Measurements from ENCODE around the gene PRKAR2B.
"Not testable (repeated sequence)": the region's sequence is repeated elsewhere in the genome, so short reads cannot be mapped to it uniquely, and the experiment has no call there.

PRKAR2B gene

DNA sequence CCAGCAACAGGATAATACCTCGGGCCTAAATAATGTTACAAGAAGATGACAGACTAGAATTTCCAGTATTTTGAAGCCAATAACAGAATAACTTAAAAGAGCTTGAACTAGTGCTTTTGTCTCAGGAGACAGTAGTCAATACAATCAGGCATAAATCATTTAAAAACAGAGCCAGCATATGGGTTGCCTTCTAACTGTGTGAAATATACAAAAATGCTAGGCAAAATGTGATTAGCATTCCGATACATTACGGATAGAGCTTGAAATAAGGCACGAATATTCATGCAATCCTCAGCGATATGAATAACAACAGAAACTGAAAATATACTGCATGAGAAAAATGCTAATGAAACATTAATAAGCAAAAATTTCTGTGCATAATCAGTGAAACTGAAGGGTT is 18.3 kb upstream of the PRKAR2B start:
- DNase-seq (ENCODE audit: low spot score): no peak

DNA sequence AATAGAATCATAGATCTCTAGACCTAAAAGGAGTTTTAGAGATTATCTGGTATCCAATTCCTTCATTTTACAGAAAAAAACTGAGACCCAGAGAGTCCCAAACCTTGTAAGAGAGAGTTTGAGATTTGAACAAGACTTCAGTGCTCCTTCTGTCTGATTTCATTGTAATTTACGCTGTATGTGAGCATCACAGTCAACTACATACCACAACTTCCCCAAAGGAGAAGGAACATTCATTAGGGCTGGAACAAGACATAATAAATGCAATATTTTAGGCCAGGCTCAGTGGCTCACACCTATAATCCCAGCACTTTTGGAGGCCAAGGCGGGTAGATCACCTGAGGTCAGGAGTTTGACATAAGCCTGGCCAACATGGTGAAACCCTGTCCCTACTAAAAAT is 17.3 kb upstream of the PRKAR2B start:
- DNase-seq (ENCODE audit: low spot score): no peak
- FAIRE-seq: no peak

More for the DNA sequence above, 18.3 kb upstream of the PRKAR2B start:
- no peak for FAIRE-seq

DNA sequence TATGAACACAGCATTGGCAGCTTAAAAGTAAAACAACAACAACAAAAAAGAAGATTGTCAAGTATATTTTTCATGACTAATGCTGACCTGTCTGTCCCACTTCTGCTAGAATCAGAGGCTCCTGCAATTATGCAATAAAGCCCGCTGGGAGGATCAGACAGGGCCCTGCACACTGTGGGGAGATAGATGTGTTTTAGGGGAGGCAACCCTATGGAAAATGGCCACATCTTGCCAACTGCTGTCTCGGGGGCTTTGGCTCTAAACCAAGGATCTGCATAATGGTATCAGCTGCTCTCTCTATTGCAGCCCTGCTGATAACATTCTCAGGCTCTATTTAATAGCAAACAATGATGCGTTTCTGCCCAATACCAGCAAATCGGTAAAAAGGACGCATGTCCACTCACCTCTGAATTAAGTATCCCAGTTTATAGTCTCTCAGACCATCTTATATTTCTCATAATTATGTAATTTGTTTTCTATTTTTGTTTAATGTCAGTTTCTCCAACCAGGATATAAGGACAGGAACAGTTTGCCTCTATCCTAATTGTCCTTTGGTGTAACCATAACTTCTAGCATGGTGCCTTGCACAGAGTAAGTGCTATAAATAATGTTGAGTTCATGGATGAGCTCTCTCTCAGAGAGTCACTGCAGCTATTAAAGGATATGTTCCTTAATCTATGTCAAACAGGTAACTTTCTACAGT is 15.3 kb upstream of the PRKAR2B start:
- FAIRE-seq: peak; percentile 5
- DNase-seq (ENCODE audit: low spot score): no peak

DNA sequence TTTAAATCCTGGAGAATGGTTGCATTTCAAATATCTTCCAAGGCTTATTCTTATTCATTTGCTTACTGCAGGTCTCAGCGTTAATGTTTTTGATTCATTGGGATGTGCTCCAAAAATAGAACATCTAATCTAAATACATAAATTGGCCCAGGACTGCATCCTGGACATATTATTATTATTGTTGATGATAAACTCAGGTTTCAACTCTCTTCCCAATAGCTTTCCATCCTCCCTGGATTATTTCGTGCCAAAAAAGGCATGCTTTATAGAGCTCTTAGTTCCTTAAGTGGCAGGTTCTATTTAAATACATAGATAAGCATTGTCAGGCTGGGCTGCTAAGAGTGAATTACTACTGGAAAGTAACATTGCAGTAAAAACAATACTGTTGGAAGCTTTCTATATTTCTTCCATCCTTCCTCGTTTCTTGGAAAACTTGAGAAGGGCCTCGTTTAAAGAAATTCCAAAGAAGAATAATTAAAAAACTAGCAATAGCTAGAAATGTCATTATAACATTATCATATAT is 14.7 kb upstream of the PRKAR2B start:
- FAIRE-seq (no peak), DNase-seq (ENCODE audit: low spot score) (no peak)

DNA sequence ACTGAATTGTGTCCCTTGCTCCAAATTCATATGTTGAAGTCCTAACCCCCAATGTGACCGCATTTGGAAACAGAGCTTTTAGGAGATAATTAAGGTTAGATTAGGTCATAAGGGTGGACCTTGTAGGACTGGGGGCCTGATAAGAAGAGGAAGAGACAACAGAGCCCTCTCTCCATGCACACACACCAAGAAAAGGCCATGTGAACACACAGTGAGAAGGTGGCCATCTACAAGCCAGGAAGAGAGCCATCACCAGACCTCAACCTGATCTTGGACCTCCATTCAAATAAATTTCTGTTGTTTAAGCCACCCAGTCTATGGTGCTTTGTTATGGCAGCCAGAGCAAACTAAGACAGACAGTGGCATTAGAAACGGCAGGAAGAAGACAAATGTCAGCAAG is 12.5 kb upstream of the PRKAR2B start:
- DNase-seq (ENCODE audit: low spot score) (no peak), FAIRE-seq (no peak)

DNA sequence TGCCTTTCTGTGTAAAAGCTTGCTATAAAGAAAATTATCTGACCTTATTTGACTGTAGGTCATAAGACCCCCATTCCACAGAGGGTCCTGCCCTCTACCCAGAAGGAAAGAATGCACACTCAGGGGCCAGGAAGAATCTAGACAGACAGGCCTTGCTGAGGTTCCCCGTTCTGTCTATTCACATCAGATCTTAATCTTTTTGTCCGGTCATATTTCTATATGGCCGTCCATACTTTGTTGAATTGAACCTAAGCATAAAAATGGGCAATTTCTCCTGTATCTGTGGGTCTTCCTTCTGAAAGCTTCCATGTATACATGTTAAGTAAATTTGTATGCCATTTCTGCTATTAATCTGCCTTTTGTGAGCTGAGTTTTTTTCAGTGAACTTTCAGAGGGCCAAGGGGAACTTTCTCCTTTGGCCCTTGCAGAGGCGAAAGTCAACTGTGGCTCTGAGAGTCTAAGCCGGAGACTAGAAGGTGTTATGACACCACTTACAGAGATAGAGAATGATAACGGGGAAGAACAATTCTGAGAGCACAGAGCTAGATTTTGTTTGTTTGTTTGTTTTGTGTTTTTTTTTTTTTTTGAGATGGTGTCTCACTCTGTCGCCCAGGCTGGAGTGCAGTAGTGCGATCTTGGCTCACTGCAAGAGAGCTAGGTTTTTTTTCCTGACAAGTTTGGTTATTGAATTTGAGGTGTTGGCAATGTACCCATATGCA is 11.6 kb upstream of the PRKAR2B start:
- no peak for FAIRE-seq
- no peak for DNase-seq (ENCODE audit: low spot score)

DNA sequence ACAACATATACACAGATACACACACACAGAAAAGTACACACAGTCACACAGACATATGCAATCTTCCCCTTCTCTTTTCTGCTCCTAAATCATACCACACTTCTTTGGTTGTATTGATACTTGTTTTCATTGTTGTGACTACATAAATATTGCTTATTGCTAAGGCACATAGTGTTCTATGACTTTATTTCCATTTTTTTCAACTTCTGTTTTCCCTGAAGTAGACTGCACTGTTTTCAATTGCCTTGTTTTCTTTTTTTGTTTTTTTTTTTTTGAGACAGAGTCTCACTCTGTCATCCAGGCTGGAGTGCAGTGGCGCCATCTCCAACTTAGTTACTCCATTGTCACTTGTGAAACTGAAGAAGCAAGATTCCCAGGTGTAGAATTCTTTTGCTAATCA is 10.0 kb upstream of the PRKAR2B start:
- DNase-seq (ENCODE audit: low spot score) (no peak), FAIRE-seq (no peak)

DNA sequence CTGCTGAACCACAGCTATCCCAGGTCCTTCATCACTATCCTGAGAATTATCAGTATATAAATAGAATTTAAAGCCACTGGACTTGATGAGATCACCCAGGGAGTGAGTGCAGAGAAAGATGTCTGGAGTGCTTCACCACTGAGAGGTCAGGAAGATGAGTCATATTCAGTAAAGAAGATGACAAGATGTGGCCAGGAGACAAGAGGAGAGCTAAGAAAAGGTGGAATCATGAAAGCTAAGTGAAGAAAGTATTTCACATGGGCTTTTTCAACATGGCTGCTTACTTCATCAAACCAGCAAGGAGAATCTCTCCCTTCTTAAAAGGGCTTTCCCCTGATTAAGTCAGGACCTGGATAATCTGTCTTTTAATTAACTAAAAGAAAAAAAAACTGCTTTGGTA is 9.1 kb upstream of the PRKAR2B start:
- peak; percentile 90 for DNase-seq (ENCODE audit: low spot score)
- FAIRE-seq: no peak

DNA sequence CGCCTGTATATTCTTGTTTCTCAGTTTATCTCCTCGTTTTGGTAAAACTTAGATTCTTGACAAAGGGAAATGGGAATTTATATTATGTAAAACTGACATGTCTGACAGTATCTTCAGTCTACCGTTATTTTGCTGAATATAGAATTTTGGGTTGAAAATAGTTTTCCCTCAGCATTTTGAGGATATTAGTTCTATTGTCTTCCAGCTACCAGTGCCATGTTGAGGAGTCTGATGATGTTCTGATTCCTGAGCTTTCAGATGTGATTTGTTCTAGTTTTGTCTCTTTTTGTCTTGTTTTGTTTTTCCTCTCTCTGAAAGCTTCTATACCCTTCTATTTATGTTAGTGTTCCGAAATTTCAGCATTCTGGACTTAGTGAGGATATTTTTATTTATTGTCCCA is 8.0 kb upstream of the PRKAR2B start:
- FAIRE-seq: no peak
- DNase-seq (ENCODE audit: low spot score): no peak

DNA sequence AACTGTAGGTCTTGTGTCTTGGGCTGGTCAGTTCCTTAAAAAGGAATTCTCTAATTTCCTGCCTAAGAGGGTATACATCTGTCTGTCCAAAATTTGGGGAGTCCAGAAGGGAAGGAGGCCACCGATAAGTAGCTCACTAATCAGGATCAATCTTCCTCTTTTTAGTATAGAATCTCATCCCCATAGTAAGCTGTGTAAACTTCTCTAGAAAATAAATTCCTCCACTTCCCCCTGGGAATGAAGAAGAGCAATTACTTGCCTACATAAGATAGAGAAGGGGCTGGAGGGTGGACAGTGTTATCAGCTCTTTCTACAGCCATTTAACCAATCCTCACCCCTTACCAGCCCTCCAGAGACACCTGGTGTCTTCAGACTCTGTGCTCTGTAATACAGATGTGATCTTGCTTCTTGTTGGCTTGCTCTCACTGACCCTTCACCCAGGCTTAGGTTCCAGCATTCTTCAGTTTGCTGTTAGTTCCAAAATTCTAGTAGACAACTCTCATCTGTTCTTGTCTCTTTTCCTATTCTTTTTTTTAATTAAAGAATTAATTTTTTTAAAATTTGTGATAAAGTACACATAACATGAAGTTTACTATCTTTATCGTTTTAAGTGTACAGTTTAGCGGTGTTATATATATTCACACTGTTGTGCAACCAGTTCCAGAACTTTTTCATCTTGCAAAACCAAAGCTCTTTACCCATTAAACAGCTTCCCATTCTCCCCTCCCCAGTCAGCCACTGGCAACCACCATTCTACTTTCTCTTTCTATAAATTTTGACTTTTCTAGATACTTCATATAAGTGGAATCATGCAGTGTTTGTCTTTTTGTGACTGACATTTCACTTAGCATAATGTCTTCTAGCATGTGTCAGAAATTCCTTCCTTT is 6.5 kb upstream of the PRKAR2B start:
- FAIRE-seq (no peak), DNase-seq (ENCODE audit: low spot score) (no peak)

DNA sequence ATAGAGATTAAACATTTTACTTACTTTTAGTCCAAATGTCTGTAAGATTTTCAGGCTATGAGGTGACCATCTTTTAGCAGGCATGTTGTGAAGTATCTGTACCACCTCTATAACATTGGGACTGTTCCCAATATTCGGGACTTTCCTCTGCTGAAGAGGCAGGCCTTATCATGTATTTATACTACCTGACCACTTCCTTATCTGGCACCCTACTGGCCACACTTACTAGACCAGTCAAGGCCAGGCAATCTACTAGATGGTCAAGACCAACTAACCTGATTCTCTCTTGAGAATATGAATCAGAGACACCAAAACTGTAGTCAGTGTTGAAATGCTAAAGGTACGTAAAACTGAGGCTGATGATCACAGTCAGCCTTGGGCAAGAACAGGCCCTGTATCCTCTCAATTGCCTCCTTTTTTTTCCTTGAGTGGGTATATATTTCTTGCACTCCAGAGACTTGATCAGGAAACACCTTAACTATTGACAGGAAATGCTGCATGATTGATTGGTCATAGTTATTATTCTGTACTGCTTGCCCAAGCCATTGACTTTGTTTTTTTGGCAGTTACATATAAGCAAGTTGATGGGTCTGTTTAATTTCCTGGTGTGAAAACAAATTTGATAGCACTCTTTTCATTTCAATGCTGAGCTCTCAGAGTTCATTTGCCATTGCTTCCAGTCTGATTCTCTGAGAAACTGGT is 5.2 kb upstream of the PRKAR2B start:
- no peak for DNase-seq (ENCODE audit: low spot score)
- peak; percentile 52 for FAIRE-seq

DNA sequence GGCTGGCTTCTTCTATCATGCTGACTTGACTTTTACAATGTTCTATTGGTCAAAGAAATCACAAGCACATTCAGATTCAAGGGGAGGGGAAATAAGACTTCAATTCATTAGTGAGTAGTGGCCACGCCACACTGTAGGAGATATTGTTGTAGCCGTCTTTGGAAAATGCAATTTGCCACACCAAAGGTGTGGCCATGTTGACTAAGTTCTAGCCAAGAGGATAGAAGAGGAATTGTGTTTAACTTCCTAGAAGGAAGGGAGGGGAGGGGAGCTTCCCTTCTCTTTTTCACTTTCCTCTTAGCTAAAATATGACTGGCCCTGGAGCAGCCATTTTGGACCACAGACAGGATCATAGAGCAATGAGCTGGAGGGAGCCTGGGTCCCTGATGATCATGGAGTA is 3.4 kb upstream of the PRKAR2B start:
- FAIRE-seq (no peak), DNase-seq (ENCODE audit: low spot score) (no peak)

DNA sequence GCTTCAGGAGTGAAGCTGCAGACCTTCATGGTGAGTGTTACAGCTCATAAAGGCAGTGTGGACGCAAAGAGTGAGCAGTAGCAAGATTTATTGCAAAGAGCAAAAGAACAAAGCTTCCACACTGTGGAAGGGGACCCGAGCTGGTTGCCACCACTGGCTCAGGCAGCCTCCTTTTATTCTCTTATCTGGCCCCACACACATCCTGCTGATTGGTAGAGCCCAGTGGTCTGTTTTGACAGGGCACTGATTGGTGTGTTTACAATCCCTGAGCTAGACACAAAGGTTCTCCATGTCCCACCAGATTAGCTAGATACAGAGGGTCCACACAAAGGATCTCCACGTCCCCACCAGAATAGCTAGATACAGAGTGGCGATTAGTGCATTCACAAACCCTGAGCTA is 2.7 kb upstream of the PRKAR2B start:
- DNase-seq (ENCODE audit: low spot score); FAIRE-seq: not testable (repeated sequence)

DNA sequence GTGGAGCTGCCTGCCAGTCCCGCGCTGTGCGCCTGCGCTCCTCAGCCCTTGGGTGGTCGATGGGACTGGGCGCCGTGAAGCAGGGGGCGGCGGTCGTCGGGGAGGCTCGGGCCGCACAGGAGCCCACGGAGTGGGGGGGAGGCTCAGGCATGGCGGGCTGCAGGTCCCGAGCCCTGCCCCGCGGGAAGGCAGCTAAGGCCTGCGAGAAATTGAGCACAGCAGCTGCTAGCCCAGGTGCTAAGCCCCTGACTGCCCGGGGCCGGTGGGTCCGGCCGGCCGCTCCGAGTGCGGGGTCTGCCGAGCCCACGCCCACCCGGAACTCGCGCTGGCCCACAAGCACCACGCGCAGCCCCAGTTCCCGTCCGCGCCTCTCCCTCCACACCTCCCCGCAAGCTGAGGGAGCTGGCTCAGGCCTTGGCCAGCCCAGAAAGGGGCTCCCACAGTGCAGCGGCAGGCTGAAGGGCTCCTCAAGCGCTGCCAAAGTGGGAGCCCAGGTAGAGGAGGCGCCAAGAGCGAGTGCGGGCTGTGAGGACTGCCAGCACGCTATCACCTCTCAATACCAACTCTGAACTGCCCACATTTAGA is 2.1 kb upstream of the PRKAR2B start:
- FAIRE-seq; DNase-seq (ENCODE audit: low spot score): not testable (repeated sequence)

DNA sequence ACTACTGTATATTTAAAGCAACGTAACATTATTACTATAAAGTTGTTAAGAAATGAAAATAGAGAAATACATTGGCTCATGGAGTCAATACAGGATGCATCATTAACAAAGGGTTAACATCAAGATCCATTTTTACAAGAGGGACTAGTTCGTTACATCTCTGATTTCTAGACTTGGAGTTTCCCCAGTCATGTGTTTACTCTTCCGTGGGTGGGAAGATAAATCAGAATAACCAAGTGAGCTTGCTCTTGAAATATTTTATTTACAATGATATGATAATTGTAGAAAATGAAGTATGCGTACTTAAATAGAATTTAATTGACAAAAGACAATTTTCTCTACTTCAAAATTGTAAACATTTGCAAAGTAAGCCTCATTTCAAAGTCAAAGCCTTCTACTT is 1.0 kb upstream of the PRKAR2B start:
- DNase-seq (ENCODE audit: low spot score) (no peak), FAIRE-seq (no peak)

DNA sequence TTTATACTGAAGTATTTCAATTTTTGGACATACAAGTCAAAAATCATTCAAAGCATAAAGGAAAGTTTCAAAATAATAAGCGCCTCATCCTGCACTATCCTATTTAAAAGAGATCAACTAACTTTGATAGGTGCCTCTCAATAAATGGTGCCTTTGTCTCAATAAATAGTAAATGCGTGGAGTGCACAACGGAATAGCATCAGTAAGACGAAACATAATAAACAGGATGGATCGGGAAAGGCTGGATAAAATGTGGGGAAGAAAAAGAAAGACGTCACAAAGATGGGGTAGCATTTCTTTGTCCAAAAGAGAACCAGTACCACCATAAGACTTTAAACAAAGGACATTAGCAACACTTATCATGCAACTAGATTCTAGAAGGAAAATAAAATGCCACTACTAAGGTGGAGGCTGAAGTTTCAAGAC is 571 bp upstream of the PRKAR2B start:
- no peak for FAIRE-seq
- DNase-seq (ENCODE audit: low spot score): no peak

DNA sequence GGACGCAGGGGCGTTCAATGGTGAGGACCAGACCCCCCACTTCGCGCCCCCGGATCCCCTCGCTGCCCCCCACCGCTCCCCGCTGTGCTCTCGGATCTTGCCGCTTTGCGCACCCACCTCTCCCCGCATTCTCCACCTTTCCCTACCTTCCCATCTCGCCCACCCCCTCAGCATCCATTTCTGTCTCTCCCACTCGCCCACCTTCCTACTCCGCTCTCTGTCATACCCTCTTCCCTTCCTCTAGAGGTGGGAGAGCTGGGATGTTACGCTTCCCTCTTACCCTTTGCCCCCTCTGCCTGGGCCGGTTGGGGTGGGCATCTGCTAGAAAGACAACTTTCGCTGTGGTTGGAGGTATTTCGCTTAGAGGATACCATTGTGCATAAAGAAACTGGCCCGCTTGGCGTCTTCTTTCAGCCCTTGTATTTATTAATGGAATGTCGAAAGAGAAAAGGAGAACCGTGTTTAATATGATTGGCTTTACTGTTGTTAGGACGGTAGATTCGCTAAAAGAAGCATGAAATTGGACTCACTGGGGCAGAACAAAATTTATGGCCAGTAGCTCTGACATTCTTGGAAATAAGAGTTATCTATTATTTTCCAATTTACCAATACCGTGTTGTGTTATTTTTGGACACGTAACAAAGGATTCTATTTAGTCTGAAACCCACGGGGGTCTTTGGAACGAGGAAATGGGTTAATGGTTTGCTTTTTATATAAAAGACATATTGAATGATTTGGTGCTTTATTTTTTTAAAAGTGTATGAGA is 873 bp downstream of the PRKAR2B start:
- no peak for FAIRE-seq

DNA sequence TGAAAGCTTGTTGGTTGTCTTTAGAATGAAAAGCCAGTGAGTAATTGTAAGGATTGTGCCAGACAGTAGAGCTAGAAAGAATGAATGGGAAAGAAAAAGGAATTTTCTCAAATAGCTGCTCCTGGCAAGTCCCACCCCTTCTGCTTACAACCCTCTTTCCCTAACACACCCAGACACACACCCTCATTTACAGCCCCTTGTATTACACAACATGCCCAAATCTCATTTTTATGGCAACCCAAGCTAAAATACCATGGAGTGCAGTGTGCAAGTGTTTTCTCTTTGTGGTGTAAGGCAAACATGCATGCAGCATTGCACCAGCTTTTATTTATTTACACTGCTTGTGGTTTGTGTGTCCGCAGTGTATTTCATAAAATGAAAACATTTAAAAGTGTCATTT is 1.5 kb downstream of the PRKAR2B start:
- FAIRE-seq (no peak), DNase-seq (ENCODE audit: low spot score) (peak; percentile 17)

More for the DNA sequence above, 873 bp downstream of the PRKAR2B start:
- peak; percentile 30 for DNase-seq (ENCODE audit: low spot score)

DNA sequence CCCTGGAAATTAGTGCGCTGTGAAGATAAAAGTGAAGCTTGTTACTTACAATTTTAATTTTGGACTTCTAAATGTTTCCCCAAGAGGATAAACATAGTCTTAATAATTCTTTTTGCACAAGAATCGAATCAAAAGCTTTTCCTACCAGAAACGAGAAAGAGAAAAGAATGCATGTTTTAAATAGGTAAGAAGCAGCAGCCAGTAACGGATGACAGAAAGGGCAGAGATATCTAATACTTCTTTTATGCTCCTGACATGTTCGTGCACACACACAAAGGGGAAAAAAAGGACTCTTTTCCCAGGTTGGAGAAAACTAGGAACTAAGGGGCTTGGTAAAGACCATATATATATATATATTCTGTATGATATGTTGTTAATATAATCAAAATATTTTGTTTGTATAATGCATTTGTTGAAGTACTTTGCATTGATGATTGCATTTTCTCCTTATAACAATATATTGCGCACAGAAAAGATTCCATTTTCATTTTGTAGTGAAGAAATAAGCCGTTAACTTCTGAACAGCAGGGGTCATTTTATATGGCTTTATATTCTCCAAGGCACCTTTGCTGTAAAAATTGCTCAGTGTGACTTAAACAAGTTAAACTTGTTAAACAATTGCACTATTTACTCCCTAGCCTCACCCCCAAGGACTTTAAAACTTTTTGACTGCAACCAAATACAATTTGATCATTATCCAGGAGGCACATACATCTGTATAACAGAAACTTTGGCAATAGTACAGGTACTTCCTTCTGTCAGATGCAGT is 2.2 kb downstream of the PRKAR2B start:
- DNase-seq (ENCODE audit: low spot score): no peak
- FAIRE-seq: no peak
